Colonic mucosa (tissue), 4 donors: Measurements from ENCODE around the gene PCNX2. TPM values are rescaled to one million over a fixed set of nuclear protein-coding genes. Genes with fewer than 3 reads are reported as not detected.

Source experiments
- DNase-seq: peaks from one replicate; pipeline ENCODE4 v3.0.0-alpha.2; 2020
- H3K27ac ChIP-seq: fragments of 200-600 bp; one replicate; pipeline ENCODE4 v1.8.0; 2021
- H3K27me3 ChIP-seq: fragments of 200-600 bp; one replicate; pipeline ENCODE4 v1.8.0; 2021
- H3K36me3 ChIP-seq: fragments of 200-600 bp; one replicate; pipeline ENCODE4 v1.8.0; 2021
- H3K4me1 ChIP-seq: fragments of 200-600 bp; one replicate; pipeline ENCODE4 v1.8.0; 2021; ENCODE audit warnings: mild to moderate bottlenecking
- H3K4me3 ChIP-seq: fragments of 200-600 bp; one replicate; pipeline ENCODE4 v1.8.0; 2021
- H3K9ac ChIP-seq, 2 donors: one replicate each; pipeline ENCODE4 v1.7.0; 2013; ENCODE audit warnings: control low read depth in 2 of 2, low read depth in 2 of 2, low read length in 2 of 2
- H3K9me3 ChIP-seq: fragments of 200-600 bp; one replicate; pipeline ENCODE4 v1.8.0; 2021
- intact Hi-C: fragments of 100-400 bp; cut with DNase I; formaldehyde crosslinking; loops from one replicate; pipeline ENCODE4 v1.14.1; 2022
- total RNA-seq, 2 donors: library from RNA; stranded (reverse); fragmentation: NEBNext Ultra II Directional in 1 of 2; extraction: Animal tissue kit (Norgen Biotek cat#: 25700) in 1 of 2; gene quantifications; one replicate each; pipeline ENCODE4 v1.2.1, GENCODE V29; 2021
- TF ChIP-seq, protein P1 (sequence below): fragments of 200-600 bp; IDR thresholded peaks from one replicate; pipeline ENCODE4 v1.8.0; 2022; ENCODE audit warnings: antibody characterized with exemption, mild to moderate bottlenecking
- donor health status: healthy.
- donor health status: DM: no; HTN: no; CAD: no.
- donor health status: DM: no; HTN: no; CAD: no.

The PCNX2 gene
- total RNA-seq, 2 donors from 2014 or later: 5.4 to 6.7 TPM

DNA sequence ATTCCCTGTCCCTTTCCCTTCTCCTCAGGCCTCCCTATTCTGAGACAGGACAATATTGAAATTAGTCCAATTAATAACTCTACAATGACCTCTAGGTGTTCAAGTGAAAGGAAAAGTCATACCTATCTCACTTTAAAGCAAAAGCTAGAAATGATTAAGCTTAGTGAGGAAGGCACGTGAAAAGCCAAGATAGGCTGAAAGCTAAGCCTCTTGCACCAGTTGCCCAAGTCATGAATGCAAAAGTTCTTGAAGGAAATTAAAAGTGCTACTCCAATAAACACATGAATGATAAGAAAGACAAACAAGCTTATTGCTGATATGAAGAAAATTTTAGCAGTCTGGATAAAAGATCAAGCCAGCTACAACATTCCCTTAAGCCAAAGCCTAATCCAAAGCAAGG, 28.2 kb upstream of the PCNX2 start:
- Histone ChIP-seq H3K36me3 (no peaks in the 10 kb centered on the region), H3K27me3 (no peaks in the 10 kb centered on the region), H3K4me3 (no peak overlapping the region), H3K27ac (no peak overlapping the region), H3K9me3 (no peaks in the 10 kb centered on the region), H3K9ac (no peak overlapping the region), H3K4me1 (no peaks in the 10 kb centered on the region)
- TF ChIP-seq, protein P1, sequence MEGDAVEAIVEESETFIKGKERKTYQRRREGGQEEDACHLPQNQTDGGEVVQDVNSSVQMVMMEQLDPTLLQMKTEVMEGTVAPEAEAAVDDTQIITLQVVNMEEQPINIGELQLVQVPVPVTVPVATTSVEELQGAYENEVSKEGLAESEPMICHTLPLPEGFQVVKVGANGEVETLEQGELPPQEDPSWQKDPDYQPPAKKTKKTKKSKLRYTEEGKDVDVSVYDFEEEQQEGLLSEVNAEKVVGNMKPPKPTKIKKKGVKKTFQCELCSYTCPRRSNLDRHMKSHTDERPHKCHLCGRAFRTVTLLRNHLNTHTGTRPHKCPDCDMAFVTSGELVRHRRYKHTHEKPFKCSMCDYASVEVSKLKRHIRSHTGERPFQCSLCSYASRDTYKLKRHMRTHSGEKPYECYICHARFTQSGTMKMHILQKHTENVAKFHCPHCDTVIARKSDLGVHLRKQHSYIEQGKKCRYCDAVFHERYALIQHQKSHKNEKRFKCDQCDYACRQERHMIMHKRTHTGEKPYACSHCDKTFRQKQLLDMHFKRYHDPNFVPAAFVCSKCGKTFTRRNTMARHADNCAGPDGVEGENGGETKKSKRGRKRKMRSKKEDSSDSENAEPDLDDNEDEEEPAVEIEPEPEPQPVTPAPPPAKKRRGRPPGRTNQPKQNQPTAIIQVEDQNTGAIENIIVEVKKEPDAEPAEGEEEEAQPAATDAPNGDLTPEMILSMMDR: no peak
- intact Hi-C loops: no loop called here
- DNase-seq: no peak

DNA sequence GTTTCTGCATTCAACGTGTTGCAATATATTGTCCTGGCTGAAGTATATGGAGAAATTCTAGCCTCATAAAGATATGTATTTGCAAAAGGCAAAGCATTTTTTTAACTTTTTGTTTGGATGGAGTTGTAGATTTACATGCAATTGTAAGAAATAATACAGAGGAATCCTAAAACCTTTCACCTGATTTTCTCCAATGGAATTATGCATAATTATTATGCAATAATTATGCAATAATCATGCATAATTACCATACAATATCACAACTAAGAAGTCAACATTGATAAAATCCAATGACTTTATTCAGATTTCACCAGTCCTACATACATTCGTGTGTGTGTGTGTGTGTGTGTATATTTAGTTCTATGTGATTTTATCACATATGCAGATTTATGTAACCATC, 24.5 kb upstream of the PCNX2 start:
- intact Hi-C loops: no loop called here
- Histone ChIP-seq H3K27ac (no peak overlapping the region), H3K4me1 (no peaks in the 10 kb centered on the region), H3K4me3 (no peak overlapping the region), H3K9me3 (no peaks in the 10 kb centered on the region), H3K9ac (no peak overlapping the region), H3K27me3 (no peaks in the 10 kb centered on the region), H3K36me3 (no peaks in the 10 kb centered on the region)
- TF ChIP-seq, protein P1: no peak
- DNase-seq: no peak

DNA sequence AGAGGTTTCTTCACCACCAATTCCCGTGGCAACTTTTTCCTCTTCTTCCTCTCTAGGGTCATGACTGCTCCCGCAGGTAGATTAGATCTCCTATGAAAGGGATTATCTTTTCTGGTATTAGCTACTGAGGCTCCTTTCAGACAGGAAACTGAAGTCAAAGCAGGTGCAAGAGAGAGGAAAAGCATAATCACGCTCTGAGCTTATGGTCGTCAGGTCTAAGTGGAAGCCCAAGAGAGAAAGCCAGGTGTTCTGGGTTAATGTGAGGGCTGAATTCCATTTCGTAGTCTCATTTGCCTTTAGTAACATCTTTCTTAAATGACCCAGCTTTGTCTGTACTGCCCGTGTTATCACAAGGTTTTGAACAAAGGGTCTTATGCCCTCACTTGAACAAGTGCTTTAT, 23.7 kb upstream of the PCNX2 start:
- intact Hi-C loops: no loop called here
- H3K27me3 ChIP-seq: no peaks in the 10 kb centered on the region
- H3K27ac ChIP-seq: no peak overlapping the region
- no peaks in the 10 kb centered on the region for H3K36me3 ChIP-seq
- TF ChIP-seq, protein P1: no peak
- no peaks in the 10 kb centered on the region for H3K9me3 ChIP-seq
- no peak for DNase-seq
- no peak overlapping the region for H3K4me3 ChIP-seq
- no peak overlapping the region for H3K9ac ChIP-seq
- H3K4me1 ChIP-seq: no peaks in the 10 kb centered on the region

DNA sequence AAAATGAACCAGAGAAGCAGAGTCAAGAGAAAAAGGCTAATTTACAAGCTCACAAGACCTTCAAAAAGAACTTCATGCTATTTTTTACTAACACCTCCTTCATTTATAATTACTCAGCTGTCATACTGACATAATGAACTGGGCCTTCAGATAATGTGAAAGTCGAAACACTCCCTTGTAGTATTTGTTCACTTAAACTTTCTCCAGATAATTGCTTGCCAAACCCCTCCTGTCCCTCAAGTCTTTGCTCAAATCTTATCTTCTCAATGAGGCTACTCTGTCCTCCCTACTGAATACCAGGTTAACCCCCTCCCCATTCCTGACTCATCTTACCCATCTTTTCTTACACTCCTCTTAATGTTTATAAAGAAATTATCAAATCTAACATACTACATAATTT, 20.9 kb upstream of the PCNX2 start:
- intact Hi-C loops: no loop called here
- Histone ChIP-seq H3K4me3 (no peak overlapping the region), H3K36me3 (no peaks in the 10 kb centered on the region), H3K27ac (no peak overlapping the region), H3K9me3 (no peaks in the 10 kb centered on the region), H3K27me3 (no peaks in the 10 kb centered on the region), H3K9ac (no peak overlapping the region), H3K4me1 (no peaks in the 10 kb centered on the region)
- no peak for DNase-seq
- TF ChIP-seq, protein P1: no peak

DNA sequence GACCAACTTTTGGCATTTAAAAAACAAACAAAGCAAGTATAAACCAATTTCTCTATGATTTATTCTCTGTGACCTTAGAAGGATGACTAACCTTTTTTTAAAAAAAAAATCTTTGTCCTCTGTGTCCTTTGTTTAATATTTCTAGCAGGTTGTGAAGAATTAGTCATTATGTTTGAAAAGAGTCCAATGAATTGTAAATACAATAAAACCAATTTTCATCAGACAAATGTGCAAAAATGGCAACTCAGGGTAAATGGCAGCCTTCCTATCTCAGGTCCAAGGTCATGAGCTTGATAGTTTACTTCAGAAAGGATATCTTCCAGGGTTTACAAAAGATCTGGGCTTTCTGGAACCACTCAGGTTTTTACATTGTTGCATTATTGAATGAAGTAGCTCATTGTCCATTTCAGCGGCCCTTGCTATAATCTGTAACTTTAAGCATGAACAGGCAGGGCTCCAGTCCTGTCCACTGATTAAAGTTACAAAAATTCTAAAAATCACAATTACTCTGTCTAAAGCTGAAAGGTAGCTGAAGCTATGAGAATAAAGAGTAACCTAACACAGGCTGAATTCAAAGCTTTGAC, 20.3 kb upstream of the PCNX2 start:
- H3K9me3 ChIP-seq: no peaks in the 10 kb centered on the region
- TF ChIP-seq, protein P1: no peak
- no peaks in the 10 kb centered on the region for H3K36me3 ChIP-seq
- DNase-seq: no peak
- no peak overlapping the region for H3K27ac ChIP-seq
- no peaks in the 10 kb centered on the region for H3K27me3 ChIP-seq
- no peaks in the 10 kb centered on the region for H3K4me1 ChIP-seq
- H3K9ac ChIP-seq: no peak overlapping the region
- intact Hi-C loops: no loop called here
- no peak overlapping the region for H3K4me3 ChIP-seq
